CD4-positive, CD25-positive, alpha-beta regulatory T cell (primary cell): Measurements from ENCODE around the gene CTNNAL1. TPM values are rescaled to one million over a fixed set of nuclear protein-coding genes. Genes with fewer than 3 reads are reported as not detected.
"Not testable (repeated sequence)": the region's sequence is repeated elsewhere in the genome, so short reads cannot be mapped to it uniquely, and the experiment has no call there.

ENCODE experiments used
- ATAC-seq, 2 donors: fragments of 150-1000 bp; cut with Tn5 transposase; one replicate each; pipeline ENCODE4 v1.10.0; 2021; ENCODE audit warnings: low read depth in 2 of 2, moderate number of reproducible peaks in 2 of 2, moderate library complexity in 1 of 2
- DNase-seq, 3 donors: peaks; one replicate each; pipeline versions ENCODE4 v3.0.0 to v3.0.0-alpha.2; 2012 to 2022; ENCODE audit warnings: mixed read lengths in 1 of 3
- H3K27ac ChIP-seq: one replicate; pipeline ENCODE4 v1.7.0; 2013; ENCODE audit warnings: mild to moderate bottlenecking, low read length; ENCODE audit not compliant: insufficient read depth, poor library complexity, severe bottlenecking
- H3K27me3 ChIP-seq: one replicate; pipeline ENCODE4 v1.7.0; 2013; ENCODE audit warnings: low read length; ENCODE audit not compliant: control insufficient read depth, insufficient read depth
- H3K36me3 ChIP-seq: one replicate; pipeline ENCODE4 v1.7.0; 2013; ENCODE audit warnings: mild to moderate bottlenecking, low read length, moderate library complexity; ENCODE audit not compliant: control insufficient read depth, insufficient read depth
- H3K4me1 ChIP-seq: 2 replicates; pipeline ENCODE4 v1.7.0; 2013; ENCODE audit warnings: mild to moderate bottlenecking, low read length; ENCODE audit not compliant: insufficient read depth, control insufficient read depth, poor library complexity, severe bottlenecking
- H3K4me3 ChIP-seq: one replicate; pipeline ENCODE4 v1.7.0; 2013; ENCODE audit warnings: low read depth, mild to moderate bottlenecking, low read length, moderate library complexity
- H3K9me3 ChIP-seq, 2 experiments: 1 replicate in 1 of 2; 2 replicates in 1 of 2; pipeline ENCODE4 v1.7.0; 2013; ENCODE audit warnings: low read length in 2 of 2, mild to moderate bottlenecking in 1 of 2, moderate library complexity in 1 of 2; ENCODE audit not compliant: control insufficient read depth in 2 of 2
- H3K27ac Mint-ChIP-seq, 3 donors: one replicate each; pipeline ENCODE4 v1.8.0; 2020 to 2022; ENCODE audit warnings: mild to moderate bottlenecking in 3 of 3, mixed read lengths in 3 of 3, moderate library complexity in 2 of 3
- H3K27me3 Mint-ChIP-seq: one replicate; pipeline ENCODE4 v1.8.0; 2022; ENCODE audit warnings: mild to moderate bottlenecking, mixed read lengths
- H3K36me3 Mint-ChIP-seq: one replicate; pipeline ENCODE4 v1.8.0; 2020; ENCODE audit warnings: mixed read lengths
- H3K4me1 Mint-ChIP-seq, 4 donors: one replicate each; pipeline ENCODE4 v1.8.0; 2020 to 2022; ENCODE audit warnings: mixed read lengths in 4 of 4, mild to moderate bottlenecking in 1 of 4
- H3K4me3 Mint-ChIP-seq, 4 donors: one replicate each; pipeline ENCODE4 v1.8.0; 2020 to 2022; ENCODE audit warnings: mild to moderate bottlenecking in 4 of 4, mixed read lengths in 4 of 4, moderate library complexity in 3 of 4
- H3K9me3 Mint-ChIP-seq, 7 donors: one replicate each; pipeline ENCODE4 v1.8.0; 2020 to 2022; ENCODE audit warnings: mixed read lengths in 7 of 7, mild to moderate bottlenecking in 3 of 7, moderate library complexity in 2 of 7
- polyA plus RNA-seq, 4 donors: library from polyadenylated mRNA; unstranded; fragments of 300-500 nt; fragmentation: Illumina TruSeq; gene quantifications; one replicate each; pipeline ENCODE4 v1.2.3, GENCODE V29; 2021
- total RNA-seq: library from RNA; stranded (reverse); gene quantifications from one replicate; pipeline ENCODE4 v1.2.3, GENCODE V29; 2022

Gene CTNNAL1
- total and polyA plus RNA-seq, 5 donors from 2014 or later, result 2.2 to 10.6 (median 7.4) TPM

- H3K36me3 Mint-ChIP-seq, result no peaks in the 10 kb centered on the region
- Histone ChIP-seq H3K4me1 (no peaks in the 10 kb centered on the region), H3K36me3 (no peaks in the 10 kb centered on the region), H3K27ac (no peak overlapping the region), H3K9me3 (no peaks in the 10 kb centered on the region), H3K4me3 (no peak overlapping the region), H3K27me3 (no peaks in the 10 kb centered on the region)
- no peaks in the 10 kb centered on the region for H3K4me1 Mint-ChIP-seq
- DNase-seq, result no peak
- H3K27me3 Mint-ChIP-seq, result no peaks in the 10 kb centered on the region
- no peak for ATAC-seq
- H3K27ac Mint-ChIP-seq, result no peak overlapping the region
- H3K9me3 Mint-ChIP-seq, result no peaks in the 10 kb centered on the region
- no peak overlapping the region for H3K4me3 Mint-ChIP-seq
Observed at GRCh38 chr9:108980893-108981292, 32.4 kb downstream of the CTNNAL1 start.

DNA sequence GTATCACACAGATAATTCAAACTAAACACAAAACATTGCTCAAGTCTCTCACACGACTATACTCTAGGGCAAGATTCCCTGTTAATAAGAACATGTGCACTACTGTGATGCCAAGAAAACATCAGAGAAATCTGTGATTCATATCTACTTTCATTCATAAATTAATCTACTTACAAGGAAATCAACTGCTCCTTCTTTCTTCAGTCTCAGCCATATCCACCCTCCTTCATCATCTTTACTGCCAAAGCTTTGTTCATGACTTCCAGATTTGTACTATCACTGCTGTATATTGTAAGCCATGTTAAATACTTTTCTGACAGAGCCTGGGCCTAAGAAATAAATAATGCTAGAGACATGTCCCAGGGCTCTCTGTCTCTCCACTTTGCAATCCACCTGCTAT lies 35.1 kb downstream of the CTNNAL1 start:
- no peaks in the 10 kb centered on the region for H3K4me1 Mint-ChIP-seq

GRCh38 chr9:108973895-108974294 lies 39.4 kb downstream of the CTNNAL1 start:
- peaks cover 9% of the 10 kb centered on the region for H3K36me3 Mint-ChIP-seq
- H3K4me3 Mint-ChIP-seq, result no peak overlapping the region
- no peaks in the 10 kb centered on the region for H3K27me3 Mint-ChIP-seq
- H3K4me1 Mint-ChIP-seq, result no peaks in the 10 kb centered on the region
- no peaks in the 10 kb centered on the region for H3K27me3 ChIP-seq
- ATAC-seq (no peak), DNase-seq (no peak)
- H3K9me3 ChIP-seq, result peaks cover 0 to 4% of the 10 kb centered on the region in 2 experiments
- peaks cover 0 to 8% (median 0%) of the 10 kb centered on the region in 7 donors for H3K9me3 Mint-ChIP-seq
- no peak overlapping the region for H3K4me3 ChIP-seq
- no peaks in the 10 kb centered on the region for H3K4me1 ChIP-seq
- no peak overlapping the region for H3K27ac ChIP-seq
- H3K36me3 ChIP-seq, result no peaks in the 10 kb centered on the region
- H3K27ac Mint-ChIP-seq, result no peak overlapping the region

More for the DNA sequence above, 35.1 kb downstream of the CTNNAL1 start:
- no peak for DNase-seq
- H3K36me3 Mint-ChIP-seq, result no peaks in the 10 kb centered on the region
- no peaks in the 10 kb centered on the region for H3K9me3 Mint-ChIP-seq
- H3K4me1 ChIP-seq, result no peaks in the 10 kb centered on the region
- ATAC-seq, result no peak
- no peaks in the 10 kb centered on the region for H3K27me3 ChIP-seq
- H3K9me3 ChIP-seq, result no peaks in the 10 kb centered on the region
- no peak overlapping the region for H3K4me3 ChIP-seq
- H3K36me3 ChIP-seq, result no peaks in the 10 kb centered on the region
- H3K4me3 Mint-ChIP-seq, result no peak overlapping the region
- H3K27ac Mint-ChIP-seq, result no peak overlapping the region
- no peak overlapping the region for H3K27ac ChIP-seq
- H3K27me3 Mint-ChIP-seq, result no peaks in the 10 kb centered on the region

GRCh38 chr9:108972626-108973209 lies 40.6 kb downstream of the CTNNAL1 start:
- H3K4me1 ChIP-seq, result no peaks in the 10 kb centered on the region
- no peak overlapping the region for H3K4me3 Mint-ChIP-seq
- peaks cover 9% of the 10 kb centered on the region for H3K36me3 Mint-ChIP-seq
- H3K4me1 Mint-ChIP-seq, result no peaks in the 10 kb centered on the region
- peaks cover 0 to 4% of the 10 kb centered on the region in 2 experiments for H3K9me3 ChIP-seq
- no peak overlapping the region for H3K27ac Mint-ChIP-seq
- H3K36me3 ChIP-seq, result no peaks in the 10 kb centered on the region
- ATAC-seq, result no peak
- no peak for DNase-seq
- no peaks in the 10 kb centered on the region for H3K27me3 Mint-ChIP-seq
- peaks cover 0 to 8% (median 0%) of the 10 kb centered on the region in 7 donors for H3K9me3 Mint-ChIP-seq
- no peaks in the 10 kb centered on the region for H3K27me3 ChIP-seq
- no peak overlapping the region for H3K4me3 ChIP-seq
- no peak overlapping the region for H3K27ac ChIP-seq

GRCh38 chr9:108972186-108972585 lies 41.1 kb downstream of the CTNNAL1 start:
- Histone ChIP-seq H3K27me3 (no peaks in the 10 kb centered on the region), H3K27ac (no peak overlapping the region), H3K36me3 (no peaks in the 10 kb centered on the region), H3K9me3 (peaks cover 0 to 4% of the 10 kb centered on the region in 2 experiments), H3K4me3 (no peak overlapping the region), H3K4me1 (no peaks in the 10 kb centered on the region)
- H3K4me3 Mint-ChIP-seq, result no peak overlapping the region
- no peaks in the 10 kb centered on the region for H3K27me3 Mint-ChIP-seq
- ATAC-seq (no peak), DNase-seq (no peak)
- H3K9me3 Mint-ChIP-seq, result peaks cover 0 to 8% (median 0%) of the 10 kb centered on the region in 7 donors
- H3K4me1 Mint-ChIP-seq, result no peaks in the 10 kb centered on the region
- peaks cover 9% of the 10 kb centered on the region for H3K36me3 Mint-ChIP-seq
- H3K27ac Mint-ChIP-seq, result no peak overlapping the region

DNA sequence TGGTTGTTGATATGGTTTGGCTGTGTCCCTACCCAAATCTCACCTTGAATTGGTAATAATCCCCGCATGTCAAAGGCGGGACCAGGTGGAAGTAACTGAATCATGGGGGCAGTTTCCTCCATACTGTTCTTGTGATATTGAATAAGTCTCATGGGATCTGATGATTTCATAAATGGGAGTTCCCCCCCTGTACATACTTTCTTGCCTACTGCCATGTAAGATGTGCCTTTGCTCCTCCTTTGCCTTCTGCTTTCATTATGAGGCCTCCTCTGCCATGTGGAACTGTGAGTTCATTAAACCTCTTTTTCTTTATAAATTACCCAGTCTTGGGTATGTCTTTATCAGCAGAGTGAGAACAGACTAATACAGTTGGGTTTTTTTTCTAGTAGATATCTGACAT lies 41.9 kb downstream of the CTNNAL1 start:
- not testable (repeated sequence) for H3K4me3 Mint-ChIP-seq, DNase-seq, H3K27me3 ChIP-seq, H3K36me3 ChIP-seq, H3K4me1 Mint-ChIP-seq, H3K27me3 Mint-ChIP-seq, H3K27ac ChIP-seq, H3K4me3 ChIP-seq, H3K9me3 Mint-ChIP-seq, H3K27ac Mint-ChIP-seq, H3K36me3 Mint-ChIP-seq, ATAC-seq, H3K4me1 ChIP-seq, H3K9me3 ChIP-seq

- peaks cover 0 to 4% of the 10 kb centered on the region in 2 experiments for H3K9me3 ChIP-seq
- Mint-ChIP-seq H3K36me3 (peaks cover 9% of the 10 kb centered on the region), H3K4me1 (no peaks in the 10 kb centered on the region), H3K27ac (no peak overlapping the region), H3K4me3 (no peak overlapping the region), H3K9me3 (peaks cover 0 to 8% (median 0%) of the 10 kb centered on the region in 7 donors), H3K27me3 (no peaks in the 10 kb centered on the region)
- H3K4me3 ChIP-seq, result no peak overlapping the region
- DNase-seq (no peak), ATAC-seq (no peak)
- no peaks in the 10 kb centered on the region for H3K4me1 ChIP-seq
- H3K36me3 ChIP-seq, result no peaks in the 10 kb centered on the region
- H3K27me3 ChIP-seq, result no peaks in the 10 kb centered on the region
- H3K27ac ChIP-seq, result no peak overlapping the region
Observed at GRCh38 chr9:108967916-108968315, 45.4 kb downstream of the CTNNAL1 start.

- Histone ChIP-seq H3K4me1 (no peaks in the 10 kb centered on the region), H3K4me3 (no peak overlapping the region), H3K27ac (no peak overlapping the region), H3K9me3 (no peaks in the 10 kb centered on the region), H3K27me3 (no peaks in the 10 kb centered on the region), H3K36me3 (no peaks in the 10 kb centered on the region)
- no peaks in the 10 kb centered on the region for H3K36me3 Mint-ChIP-seq
- no peak overlapping the region for H3K4me3 Mint-ChIP-seq
- ATAC-seq (no peak), DNase-seq (no peak)
- no peaks in the 10 kb centered on the region for H3K9me3 Mint-ChIP-seq
- peaks cover 0 to 6% (median 0%) of the 10 kb centered on the region in 4 donors for H3K4me1 Mint-ChIP-seq
- H3K27ac Mint-ChIP-seq, result no peak overlapping the region
- H3K27me3 Mint-ChIP-seq, result no peaks in the 10 kb centered on the region
Observed at GRCh38 chr9:108963459-108964143, 49.7 kb downstream of the CTNNAL1 start.
